ENCODE measurements around the gene ENPP7. TPM values are rescaled to one million over a fixed set of nuclear protein-coding genes. Genes with fewer than 3 reads are reported as not detected.

ENPP7 gene
- not detected in 2 replicates for total RNA-seq

GRCh38 chr17:79730769-79731483 is at the start of gene ENPP7:
TSS of gene ENPP7 (plus strand) at chr17:79730943. CDS start at chr17:79731140, 197 bp downstream.

GRCh38 chr17:79777894-79778503 is 47.3 kb downstream of the ENPP7 start, which contains the start of gene CBX2:
TSS of gene CBX2 (plus strand) at chr17:79778148. CDS start at chr17:79778236, 88 bp downstream.

Other genes with a start within 250 kb of the ENPP7 start
- gene RBFOX3, start 119.9 kb upstream of the ENPP7 start, total RNA-seq: not detected in 2 replicates
- 1.8 and 2.3 TPM in 2 replicates for gene CBX2, start 47.2 kb downstream of the ENPP7 start, total RNA-seq
- gene CBX8, start 66.1 kb downstream of the ENPP7 start, total RNA-seq: 10.3 and 16.4 TPM in 2 replicates
- 6.1 and 10.1 TPM in 2 replicates for gene CBX4, start 108.5 kb downstream of the ENPP7 start, total RNA-seq